GM19395 (cell line): ENCODE results near the gene SOX5.

Experiments
- ATAC-seq: cut with Tn5 transposase; IDR thresholded peaks from one replicate; pipeline ENCODE4 v1.9.1; 2021; ENCODE audit warnings: mild to moderate bottlenecking, moderate library complexity; ENCODE audit not compliant: unreplicated experiment

Gene SOX5

DNA sequence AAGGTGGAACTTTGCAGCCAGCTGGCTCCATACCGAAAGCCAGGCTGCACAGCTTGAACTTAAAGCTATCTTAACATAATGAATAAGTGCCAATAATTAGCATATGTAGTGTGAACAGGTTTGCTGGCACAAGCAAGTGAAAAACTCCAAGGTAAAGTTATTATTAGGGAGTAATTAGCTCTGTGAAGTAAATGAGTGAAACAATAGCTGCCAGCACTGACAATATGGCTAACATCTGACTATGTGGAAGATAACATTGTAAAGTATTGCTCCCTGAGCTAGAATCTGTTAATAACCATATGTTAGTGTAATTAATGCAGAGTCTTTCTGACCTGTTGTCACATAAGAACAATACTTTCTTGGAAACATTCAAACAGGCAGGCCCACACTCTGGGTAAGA, 246.4 kb downstream of the SOX5 start:
- no peak for ATAC-seq

DNA sequence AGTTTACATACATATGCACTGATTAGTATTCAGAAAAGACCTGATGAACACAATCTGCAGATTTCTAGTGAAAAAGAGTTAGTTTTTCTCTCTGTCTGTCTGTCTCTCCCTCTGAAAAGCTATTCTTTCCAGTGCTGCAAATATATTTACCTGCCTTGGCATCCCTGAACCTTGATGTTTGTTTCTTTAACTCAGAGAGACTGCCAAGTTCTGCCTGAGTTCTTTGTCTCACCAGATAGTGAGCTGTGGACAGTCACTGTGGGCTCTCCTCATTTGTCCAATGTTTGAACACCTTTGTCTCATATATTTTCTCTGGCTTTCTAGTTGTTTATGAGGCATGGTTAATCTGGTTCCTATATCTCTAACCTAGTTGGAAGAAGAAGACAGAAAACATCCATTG, 250.4 kb downstream of the SOX5 start:
- ATAC-seq: no peak

GRCh38 chr12:23694920-23695319, 254.6 kb downstream of the SOX5 start:
- ATAC-seq: no peak

GRCh38 chr12:23694307-23694706, 255.2 kb downstream of the SOX5 start:
- ATAC-seq: no peak

DNA sequence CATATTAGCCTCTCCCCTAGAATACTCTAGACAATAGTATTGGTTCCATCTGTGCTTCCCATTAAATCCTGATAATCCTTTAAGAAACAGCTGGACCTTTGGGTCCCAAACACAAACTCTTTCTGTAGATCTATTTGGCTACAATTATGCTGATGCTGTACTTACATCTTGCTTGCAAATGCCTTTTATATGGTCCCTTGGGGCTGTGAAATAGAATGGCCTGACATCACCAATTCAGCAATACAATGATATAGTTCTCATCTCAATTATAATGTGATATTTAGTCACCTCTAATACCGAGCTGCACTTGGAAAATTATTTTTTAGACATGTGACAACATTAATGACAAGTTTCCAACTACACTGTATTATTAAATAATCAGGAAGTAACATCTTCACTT, 261.5 kb downstream of the SOX5 start:
- ATAC-seq: no peak

- no peak for ATAC-seq
These were observed 263.4 kb downstream of the SOX5 start for GRCh38 chr12:23686095-23686494.

- ATAC-seq: no peak
These were observed 265.3 kb downstream of the SOX5 start for GRCh38 chr12:23684121-23684520.

- ATAC-seq: no peak
These were observed 268.2 kb downstream of the SOX5 start for GRCh38 chr12:23681237-23681636.

GRCh38 chr12:23674064-23674463, 275.4 kb downstream of the SOX5 start:
- ATAC-seq: no peak

- no peak for ATAC-seq
These were observed 277.6 kb downstream of the SOX5 start for GRCh38 chr12:23671881-23672280.

DNA sequence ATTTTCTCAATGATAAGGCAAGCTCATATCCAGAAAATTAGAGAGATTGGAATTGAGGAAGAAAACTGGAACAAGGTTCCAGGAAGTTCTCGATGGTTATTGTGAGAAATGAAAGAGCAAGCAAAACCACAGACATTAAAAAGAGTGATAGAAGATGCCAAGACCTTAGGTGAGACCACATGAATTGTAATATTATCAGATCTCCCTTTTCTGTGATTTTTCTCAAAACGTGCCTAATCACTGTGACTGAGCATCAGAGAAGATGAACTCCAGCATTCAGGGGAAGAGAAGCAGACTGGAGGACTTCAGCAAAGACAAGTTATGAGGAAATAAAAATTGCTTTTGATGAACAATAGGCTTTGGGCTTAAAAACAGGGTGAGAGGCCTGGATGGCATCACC, 278.8 kb downstream of the SOX5 start:
- no peak for ATAC-seq

DNA sequence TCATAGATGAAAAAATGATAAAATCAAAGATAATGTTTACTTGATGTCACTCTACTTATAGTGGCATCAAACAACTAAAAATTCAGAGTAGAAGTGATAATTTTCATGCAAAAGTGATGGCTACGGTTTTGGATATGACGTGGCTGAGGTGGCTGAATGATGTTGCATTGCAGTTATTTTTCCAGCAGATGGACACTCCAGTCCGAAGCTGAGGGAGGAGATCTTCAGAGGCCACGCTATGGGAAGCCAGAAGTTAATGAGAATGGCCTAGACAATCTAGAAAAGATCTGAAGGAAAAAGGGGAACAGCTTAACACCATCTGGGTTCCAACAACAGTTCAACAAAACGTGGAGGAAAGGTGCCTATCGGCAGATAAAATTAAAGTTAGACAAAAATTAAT, 279.8 kb downstream of the SOX5 start:
- no peak for ATAC-seq

DNA sequence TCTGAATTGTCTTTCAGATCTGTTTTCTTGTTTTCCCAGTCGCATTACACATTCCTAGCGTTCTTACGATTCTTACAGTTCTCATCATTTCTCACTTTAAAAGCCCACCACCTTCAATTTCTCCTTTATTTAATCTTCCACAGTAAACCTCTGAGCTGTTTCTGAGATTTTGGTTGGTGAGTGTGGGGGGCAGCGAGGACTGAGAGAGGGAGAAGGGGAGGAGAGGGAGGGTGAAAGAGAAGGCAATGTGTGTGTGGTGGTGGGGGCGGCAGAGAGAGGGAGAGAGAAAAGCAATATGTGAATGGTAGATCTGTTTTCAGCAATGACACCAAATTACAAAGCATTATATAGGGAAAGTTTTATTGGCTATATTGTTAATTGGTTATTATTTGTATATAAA, 282.6 kb downstream of the SOX5 start:
- ATAC-seq: no peak

- ATAC-seq: no peak
These were observed 286.5 kb downstream of the SOX5 start for GRCh38 chr12:23662966-23663365.

- no peak for ATAC-seq
These were observed 290.3 kb downstream of the SOX5 start for GRCh38 chr12:23659131-23659530.

- ATAC-seq: no peak
These were observed 291.9 kb downstream of the SOX5 start for GRCh38 chr12:23657598-23657997.

DNA sequence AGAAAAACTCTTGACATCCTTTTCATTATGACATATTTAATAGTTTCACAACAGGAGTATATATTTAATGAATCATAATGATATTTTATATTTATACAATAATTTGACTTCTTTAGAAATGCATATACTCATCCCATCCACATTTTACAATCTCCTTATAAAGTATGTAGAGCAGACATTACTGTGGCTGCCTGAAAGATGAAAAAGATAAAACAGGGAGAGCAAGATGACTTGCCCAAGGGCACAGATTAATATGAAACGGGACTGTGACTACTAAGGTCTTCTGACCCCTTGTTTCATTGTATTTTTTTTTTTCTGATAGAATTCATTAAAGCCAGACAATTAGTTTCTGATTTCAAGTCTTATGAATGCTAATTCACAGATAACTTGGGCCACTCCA, 293.6 kb downstream of the SOX5 start:
- ATAC-seq: no peak

GRCh38 chr12:23655112-23655511, 294.4 kb downstream of the SOX5 start:
- no peak for ATAC-seq

DNA sequence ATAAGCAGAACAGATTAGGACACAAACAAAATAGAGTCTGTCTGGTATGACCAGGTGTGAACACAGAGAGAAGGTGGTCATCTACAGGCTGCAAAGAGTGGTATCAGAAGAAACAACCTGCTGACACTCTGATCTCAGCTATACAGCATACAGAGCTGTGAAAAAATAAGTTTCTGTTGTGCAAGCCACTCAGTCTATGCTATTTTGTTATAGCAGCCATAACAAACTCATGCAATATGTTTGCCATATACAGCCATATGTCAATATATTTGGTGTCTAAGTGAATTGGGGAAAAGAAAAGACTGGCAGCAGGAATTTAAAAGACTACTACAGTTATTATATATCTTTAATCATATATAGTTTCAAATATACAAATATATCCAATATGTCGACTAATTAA, 300.9 kb downstream of the SOX5 start:
- ATAC-seq: no peak

GRCh38 chr12:23640754-23641153, 308.7 kb downstream of the SOX5 start:
- ATAC-seq: no peak

DNA sequence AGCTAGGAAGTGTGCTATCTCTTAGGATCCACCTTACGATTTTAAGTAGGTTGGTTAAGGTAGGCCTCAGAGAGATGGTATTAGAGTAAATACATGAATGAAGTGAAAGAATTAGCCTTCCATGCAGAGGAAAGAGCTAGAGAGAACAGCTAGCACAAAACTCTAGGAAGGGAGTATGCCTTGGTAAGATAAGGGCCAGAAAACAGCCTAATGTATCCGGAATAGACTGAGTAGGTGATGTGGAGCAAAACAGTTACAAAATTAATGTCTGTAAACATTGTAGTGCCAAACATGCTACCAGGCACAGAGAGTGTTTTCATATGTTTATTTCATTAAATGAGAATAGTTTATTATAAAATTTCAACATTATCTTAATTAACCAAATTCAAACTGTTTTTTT, 315.1 kb downstream of the SOX5 start:
- ATAC-seq: no peak

GRCh38 chr12:23631786-23632377, 317.6 kb downstream of the SOX5 start:
- no peak for ATAC-seq

GRCh38 chr12:23630524-23630923, 318.9 kb downstream of the SOX5 start:
- ATAC-seq: no peak

- no peak for ATAC-seq
These were observed 320.7 kb downstream of the SOX5 start for GRCh38 chr12:23628806-23629205.
